VCaP (cell line): ENCODE results near the gene VTI1A.

ENCODE experiments used
- H3K27ac ChIP-seq: fragments of 450-650 bp; 2 replicates; pipeline ENCODE4 v1.5.1; 2017
- CTCF ChIP-seq: fragments of 450-650 bp; conservative IDR thresholded peaks from 2 replicates; pipeline ENCODE4 v1.5.1; 2017; ENCODE audit warnings: mild to moderate bottlenecking, moderate library complexity

The VTI1A gene

GRCh38 chr10:112507988-112508387 lies 61.0 kb downstream of the VTI1A start:
- TF ChIP-seq CTCF = no peak
- no peak overlapping the region; the same call in 1 of the 2 replicates for H3K27ac ChIP-seq

GRCh38 chr10:112509558-112510291 lies 62.7 kb downstream of the VTI1A start:
- H3K27ac ChIP-seq = no peak overlapping the region
- TF ChIP-seq CTCF = no peak

GRCh38 chr10:112510384-112510783 lies 63.4 kb downstream of the VTI1A start:
- no peak for TF ChIP-seq CTCF
- no peak overlapping the region for H3K27ac ChIP-seq

- no peak for TF ChIP-seq CTCF
- H3K27ac ChIP-seq = no peak overlapping the region
Observed at GRCh38 chr10:112512294-112512693, 65.3 kb downstream of the VTI1A start.

- no peak overlapping the region for H3K27ac ChIP-seq
- no peak for TF ChIP-seq CTCF
Observed at GRCh38 chr10:112515126-112515525, 68.1 kb downstream of the VTI1A start.

- TF ChIP-seq CTCF = no peak
- H3K27ac ChIP-seq = no peak overlapping the region
Observed at GRCh38 chr10:112515852-112516251, 68.8 kb downstream of the VTI1A start.

- H3K27ac ChIP-seq = no peak overlapping the region
Observed at GRCh38 chr10:112517451-112517862, 70.4 kb downstream of the VTI1A start.

More at GRCh38 chr10:112517451-112517862, 70.4 kb downstream of the VTI1A start:
- TF ChIP-seq CTCF = no peak
